WI38 (cell line): ENCODE results near the gene MTARC1.

ENCODE experiments used
- H3K4me3 ChIP-seq: 2 replicates; pipeline ENCODE4 v1.5.1; 2011; ENCODE audit warnings: low read depth, mild to moderate bottlenecking, control low read depth, low read length
- TF ChIP-seq, protein P1 (sequence below): IDR thresholded peaks from 2 replicates; pipeline ENCODE4 v1.5.1; 2012; ENCODE audit warnings: low read depth, mild to moderate bottlenecking, control low read depth, low read length

Gene MTARC1

GRCh38 chr1:220796530-220796929 is 9.8 kb downstream of the MTARC1 start:
- H3K4me3 ChIP-seq, result no peak overlapping the region
- TF ChIP-seq, protein P1, sequence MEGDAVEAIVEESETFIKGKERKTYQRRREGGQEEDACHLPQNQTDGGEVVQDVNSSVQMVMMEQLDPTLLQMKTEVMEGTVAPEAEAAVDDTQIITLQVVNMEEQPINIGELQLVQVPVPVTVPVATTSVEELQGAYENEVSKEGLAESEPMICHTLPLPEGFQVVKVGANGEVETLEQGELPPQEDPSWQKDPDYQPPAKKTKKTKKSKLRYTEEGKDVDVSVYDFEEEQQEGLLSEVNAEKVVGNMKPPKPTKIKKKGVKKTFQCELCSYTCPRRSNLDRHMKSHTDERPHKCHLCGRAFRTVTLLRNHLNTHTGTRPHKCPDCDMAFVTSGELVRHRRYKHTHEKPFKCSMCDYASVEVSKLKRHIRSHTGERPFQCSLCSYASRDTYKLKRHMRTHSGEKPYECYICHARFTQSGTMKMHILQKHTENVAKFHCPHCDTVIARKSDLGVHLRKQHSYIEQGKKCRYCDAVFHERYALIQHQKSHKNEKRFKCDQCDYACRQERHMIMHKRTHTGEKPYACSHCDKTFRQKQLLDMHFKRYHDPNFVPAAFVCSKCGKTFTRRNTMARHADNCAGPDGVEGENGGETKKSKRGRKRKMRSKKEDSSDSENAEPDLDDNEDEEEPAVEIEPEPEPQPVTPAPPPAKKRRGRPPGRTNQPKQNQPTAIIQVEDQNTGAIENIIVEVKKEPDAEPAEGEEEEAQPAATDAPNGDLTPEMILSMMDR, result no peak

DNA sequence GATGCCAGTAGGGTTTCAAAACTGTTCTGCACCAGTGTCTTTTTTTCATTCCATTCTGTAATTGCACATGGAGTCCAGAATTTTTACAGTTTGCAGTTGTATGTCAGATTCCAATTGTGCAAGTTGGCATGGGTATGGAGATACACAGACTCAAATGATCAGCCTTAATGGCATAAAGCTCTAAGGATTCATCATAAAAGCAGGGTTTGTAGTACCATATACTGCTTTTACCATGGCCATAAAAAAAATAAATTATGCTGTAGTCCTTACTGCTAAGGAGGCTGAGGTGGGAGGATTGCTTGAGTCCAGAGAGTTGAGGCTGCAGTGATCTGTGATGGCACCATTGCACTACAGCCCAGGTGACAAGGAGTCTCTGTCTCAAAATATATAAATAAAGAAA is 10.3 kb downstream of the MTARC1 start:
- no peak overlapping the region for H3K4me3 ChIP-seq
- TF ChIP-seq, protein P1, result no peak

DNA sequence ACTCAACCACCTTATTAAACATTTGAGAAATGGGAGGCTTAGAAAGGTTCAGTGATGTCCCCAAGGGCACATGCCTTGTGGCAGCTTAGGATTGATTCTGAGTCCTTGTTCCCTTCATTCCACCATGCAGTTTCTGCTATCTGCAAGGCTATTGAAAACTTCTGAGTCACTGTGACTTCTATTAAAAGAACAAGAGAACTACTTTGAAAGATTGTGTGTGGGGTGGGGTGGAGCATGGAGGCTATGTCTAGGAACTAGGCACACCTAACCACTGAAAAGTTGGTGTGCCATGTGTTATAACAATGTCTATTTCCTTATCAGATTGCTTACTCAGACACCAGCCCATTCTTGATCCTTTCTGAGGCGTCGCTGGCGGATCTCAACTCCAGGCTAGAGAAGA is 10.8 kb downstream of the MTARC1 start:
- TF ChIP-seq, protein P1, result no peak
- no peak overlapping the region for H3K4me3 ChIP-seq

GRCh38 chr1:220798338-220798737 is 11.6 kb downstream of the MTARC1 start:
- H3K4me3 ChIP-seq, result no peak overlapping the region
- TF ChIP-seq, protein P1, result no peak

DNA sequence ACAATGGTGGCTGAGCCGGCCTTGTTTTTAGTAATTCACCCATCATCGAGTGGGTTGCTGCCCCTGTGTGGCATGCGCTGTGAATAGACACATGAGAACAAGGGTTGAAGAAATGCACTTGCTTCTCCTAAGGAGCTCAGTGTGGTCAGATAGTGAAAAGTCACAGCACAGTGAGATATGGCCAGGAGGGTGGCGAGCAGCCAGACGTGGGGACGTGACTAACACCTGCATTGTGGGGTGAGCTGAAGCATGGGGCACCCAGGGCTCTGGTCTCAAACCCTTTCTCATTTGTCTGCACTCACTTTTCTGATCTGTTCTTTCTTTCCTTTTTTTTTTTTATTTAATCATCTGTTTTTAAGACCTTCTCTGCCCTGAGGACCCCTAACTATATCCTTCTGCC is 13.5 kb downstream of the MTARC1 start:
- TF ChIP-seq, protein P1, result no peak
- no peak overlapping the region for H3K4me3 ChIP-seq

DNA sequence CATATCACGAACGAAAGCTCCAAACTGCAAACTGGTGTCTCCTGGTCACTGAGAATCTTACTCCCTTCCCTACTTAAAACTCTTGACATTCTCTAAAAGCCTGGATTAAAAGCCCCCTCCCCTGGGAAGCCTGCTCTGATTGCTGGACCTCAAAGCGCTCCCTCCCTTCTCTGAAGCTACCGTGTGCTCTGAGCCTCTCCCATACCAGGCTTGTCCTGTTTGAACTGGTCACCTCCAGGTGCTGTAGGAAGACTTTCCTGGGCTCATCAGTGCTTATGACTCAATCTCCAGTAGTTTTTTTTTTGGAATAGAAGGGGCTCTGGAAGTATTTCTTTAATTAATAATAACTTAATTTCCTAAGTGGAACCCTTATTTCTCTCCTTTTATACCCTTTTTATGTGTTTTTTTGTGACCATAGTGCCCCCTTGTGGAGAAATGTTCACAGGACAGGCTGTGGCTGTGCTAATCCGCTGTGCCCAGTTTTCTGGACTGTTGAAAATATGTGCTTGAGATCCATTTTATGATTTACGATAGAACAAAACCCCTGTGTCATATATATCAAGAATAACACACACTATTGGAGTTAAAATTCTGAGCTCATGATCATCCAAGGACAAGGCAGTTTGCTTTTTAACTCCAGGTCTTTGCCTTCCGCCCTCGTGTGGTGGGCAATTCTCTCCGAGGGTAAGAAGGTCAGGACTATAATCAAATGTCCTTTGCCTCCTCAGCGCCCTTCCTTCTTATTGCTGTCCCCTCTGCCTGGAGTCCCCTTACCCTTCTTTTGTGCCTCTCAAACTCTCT is 16.9 kb downstream of the MTARC1 start:
- H3K4me3 ChIP-seq, result no peak overlapping the region
- TF ChIP-seq, protein P1, result peak; percentile 74

DNA sequence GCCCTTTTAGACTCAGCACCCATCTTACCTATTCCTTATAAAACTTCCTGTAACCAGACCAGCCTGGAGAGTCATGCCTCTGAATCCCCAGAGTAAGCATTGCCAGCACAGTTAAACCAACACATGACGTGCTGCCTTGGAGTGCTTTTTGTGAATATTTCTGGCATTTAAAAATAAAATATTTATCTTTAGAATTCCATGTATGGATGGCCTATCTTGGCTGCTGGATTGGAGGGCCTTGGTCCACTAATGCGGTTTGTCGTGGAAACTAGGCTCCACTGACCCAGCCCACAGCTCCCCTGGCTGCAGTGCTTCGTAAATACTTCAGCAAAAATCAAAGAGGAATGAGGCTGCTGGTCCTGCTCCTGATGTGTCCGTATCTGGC is 17.5 kb downstream of the MTARC1 start:
- no peak overlapping the region for H3K4me3 ChIP-seq
- TF ChIP-seq, protein P1, result peak; percentile 43; the same call in 1 of the 2 replicates
